A549 (cell line): ENCODE data around the gene NPIPB5. TPM values are rescaled to one million over a fixed set of nuclear protein-coding genes. Genes with fewer than 3 reads are reported as not detected.
"Not testable (repeated sequence)": the region's sequence is repeated elsewhere in the genome, so short reads cannot be mapped to it uniquely, and the experiment has no call there.

ENCODE experiments used
- ATAC-seq, 2 experiments: fragments of 200-7000 bp in 1 of 2; fragments of >200 bp in 1 of 2; cut with Nextera tagmentation in 1 of 2; cut with Tn5 transposase in 1 of 2; 3 replicates each; pipeline versions ENCODE4 v1.8.0 to v1.9.1; 2018 to 2020; ENCODE audit warnings: mild to moderate bottlenecking in 1 of 2, moderate library complexity in 1 of 2
- CTCF ChIA-PET: fragments of 300-600 bp; sonication (Branson Sonifier 250); formaldehyde crosslinking; extraction: SDS; loops from one replicate; lab custom pipeline; 2021; ENCODE audit warnings: antibody characterized with exemption, inconsistent platforms; lab: Yijun Ruan, JAX
- POLR2A ChIA-PET: fragments of 350-600 bp; formaldehyde crosslinking; extraction: SDS; loops from one replicate; lab custom pipeline; 2021; ENCODE audit warnings: antibody characterized with exemption, inconsistent platforms; lab: Yijun Ruan, JAX
- DNase-seq, 2 experiments: peaks; one replicate each; pipeline versions ENCODE4 v3.0.0 to v3.0.0-alpha.2; 2011 to 2016; ENCODE audit warnings: low read depth in 1 of 2, low spot score in 1 of 2
- FAIRE-seq: peaks from 2 replicates; lab custom pipeline; 2011; peaks lifted over from hg19 to GRCh38; lab: Jason Lieb, UNC
- H3K27ac ChIP-seq, 2 experiments: fragments of >200 bp; sonication (Bioruptor Twin); formaldehyde crosslinking; 3 replicates each; pipeline ENCODE4 v1.5.1; 2016 to 2017
- H3K4me1 ChIP-seq: fragments of >200 bp; sonication (Bioruptor Twin); formaldehyde crosslinking; 3 replicates; pipeline ENCODE4 v1.6.1; 2016
- H3K4me2 ChIP-seq: fragments of >200 bp; sonication (Bioruptor Twin); formaldehyde crosslinking; 3 replicates; pipeline ENCODE4 v1.6.1; 2016
- H3K4me3 ChIP-seq: fragments of >200 bp; sonication (Bioruptor Twin); formaldehyde crosslinking; 3 replicates; pipeline ENCODE4 v1.5.1; 2016
- H3K9me3 ChIP-seq: fragments of >200 bp; sonication (Bioruptor Twin); formaldehyde crosslinking; 3 replicates; pipeline ENCODE4 v1.6.1; 2016
- WGBS: methylation state at CpG from one replicate; pipeline ENCODE4 v1.1.6; 2017; ENCODE audit errors: missing lambda C conversion rate; 5-methylcytosine and 5-hydroxymethylcytosine counted together
- polyA minus RNA-seq: library from RNA; depleted of rRNA, polyadenylated mRNA; stranded (reverse); fragments of >200 nt; gene quantifications from 2 replicates; pipeline ENCODE4 v1.2.3, GENCODE V29; 2011; rRNA and poly(A)+ RNA removed
- polyA plus RNA-seq, 4 experiments: library from polyadenylated mRNA; depleted of rRNA in 3 of 4; stranded (reverse); fragments of >200 nt; fragmentation: RNase III in 1 of 4; extraction: RNeasy Plus Mini Kit Qiagen cat#74134 plus additional on column Dnase treatment in 1 of 4; gene quantifications; 2 replicates in 3 of 4; 3 replicates in 1 of 4; pipeline ENCODE4 v1.2.3, GENCODE V29; 2011 to 2017
- TF ChIP-seq, protein P1 (sequence below): fragments of 450-650 bp; IDR thresholded peaks from 2 replicates; pipeline ENCODE4 v1.6.1; 2014; ENCODE audit warnings: antibody characterized with exemption

NPIPB5 gene
- polyA plus RNA-seq (2011; rRNA removed) (24.9 and 32.7 TPM in 2 replicates), polyA plus RNA-seq (2017; fragmentation: RNase III; extraction: RNeasy Plus Mini Kit Qiagen cat#74134 plus additional on column Dnase treatment) (24.4 to 30.8 TPM (median 26.0 TPM) in 3 replicates), polyA minus RNA-seq (40.4 and 70.1 TPM in 2 replicates)
- polyA plus RNA-seq (2012; cell fraction: cytosol; rRNA removed): 28.2 and 29.2 TPM in 2 replicates
- polyA plus RNA-seq (2012; cell fraction: nucleus; rRNA removed): 245 and 252 TPM in 2 replicates

DNA sequence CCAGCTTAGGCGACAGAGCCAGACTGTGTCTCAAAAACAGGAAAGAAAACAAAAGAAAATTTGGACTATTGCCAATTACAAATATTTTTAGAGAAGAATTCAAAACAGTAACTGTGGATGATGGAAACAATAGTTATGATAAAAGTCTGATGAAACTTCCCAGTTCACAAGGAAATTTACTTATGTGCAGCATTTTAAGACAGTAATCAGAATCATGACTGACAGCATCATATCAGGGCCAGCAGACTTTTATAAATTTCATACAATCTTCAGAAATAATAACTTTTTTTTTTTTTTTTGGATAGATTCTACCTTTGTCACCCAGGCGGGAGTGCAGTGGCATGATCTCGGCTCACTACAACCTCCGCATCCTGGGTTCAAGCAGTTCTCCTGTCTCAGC lies at the start of gene NPIPB5:
Gene NPIPB5 (plus strand): TSS at position 301 of the 400 bp plus-strand sequence. CDS start 2,911 bp downstream, outside the sequence.
- H3K4me3 ChIP-seq, DNase-seq, H3K4me2 ChIP-seq, ATAC-seq, H3K4me1 ChIP-seq, H3K9me3 ChIP-seq, FAIRE-seq, H3K27ac ChIP-seq, CTCF ChIA-PET, POLR2A ChIA-PET: not testable (repeated sequence)
- WGBS: no CpG with 5 or more reads among the region's 4 CpGs

DNA sequence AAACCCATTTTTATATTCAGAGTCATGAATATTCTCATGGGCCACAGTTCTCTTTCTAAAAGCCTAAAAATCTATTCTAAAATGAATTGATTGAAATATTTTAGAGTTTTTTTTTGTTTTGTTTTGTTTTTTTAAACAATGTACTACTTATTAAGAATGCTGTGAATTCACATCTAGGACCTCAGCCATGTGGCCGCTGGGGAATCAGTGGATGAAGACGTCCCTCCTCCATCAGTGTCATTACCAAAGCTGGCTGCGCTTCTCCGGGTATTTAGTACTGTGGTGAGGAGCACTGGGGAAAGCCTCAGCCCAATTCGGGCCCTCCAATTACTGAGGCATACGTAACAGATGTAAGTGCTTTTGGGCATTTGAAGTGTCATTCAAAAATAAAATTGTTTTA lies 41.8 kb upstream of the NPIPB5 start:
- H3K4me3 ChIP-seq, DNase-seq, H3K4me2 ChIP-seq, CTCF ChIA-PET, FAIRE-seq, POLR2A ChIA-PET, H3K9me3 ChIP-seq, H3K27ac ChIP-seq, ATAC-seq, H3K4me1 ChIP-seq: not testable (repeated sequence)
- 100% methylated on average over 3 of the region's 6 CpGs for WGBS

DNA sequence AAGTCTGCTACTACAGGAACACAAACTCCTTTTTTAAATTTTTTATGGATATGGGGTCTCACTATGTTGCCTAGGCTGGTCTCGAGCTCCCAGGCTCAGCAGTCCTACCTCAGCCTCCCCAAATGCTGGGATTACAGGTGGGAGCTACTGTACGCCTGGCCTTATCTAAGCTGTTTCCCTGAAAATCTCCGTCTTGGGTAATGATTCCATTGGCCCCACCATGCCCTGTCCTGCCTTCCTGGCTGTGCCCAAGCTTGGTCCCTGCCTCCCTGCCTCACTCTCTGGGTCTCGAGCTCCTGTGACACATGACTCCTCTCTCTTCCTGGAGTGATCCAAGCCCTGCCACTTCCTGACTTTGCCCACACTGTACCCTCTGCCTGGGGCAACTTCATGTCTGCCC lies 27.3 kb downstream of the NPIPB5 start:
- H3K4me3 ChIP-seq, H3K27ac ChIP-seq, H3K9me3 ChIP-seq, DNase-seq, CTCF ChIA-PET, POLR2A ChIA-PET, H3K4me1 ChIP-seq, FAIRE-seq, H3K4me2 ChIP-seq, ATAC-seq: not testable (repeated sequence)
- WGBS: 87% methylated on average over 4 of the region's 4 CpGs

DNA sequence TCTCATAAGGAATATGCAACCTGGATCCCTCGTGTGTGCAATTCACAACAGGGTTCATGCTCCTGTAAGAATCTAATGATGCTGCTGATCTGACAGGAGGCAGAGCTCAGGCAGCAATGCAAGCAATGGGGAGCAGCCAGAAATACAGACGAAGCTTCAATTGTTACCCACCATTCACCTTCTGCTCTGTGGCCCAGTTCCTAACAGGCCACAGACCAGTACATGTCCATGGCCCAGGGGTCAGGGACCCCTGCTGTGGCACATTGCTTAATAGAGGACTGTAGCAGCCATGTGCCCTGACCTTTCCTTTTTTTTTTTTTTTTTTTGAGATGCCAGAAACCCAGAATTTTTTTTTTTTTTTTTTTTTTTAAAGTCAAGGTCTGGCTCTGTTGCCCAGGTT lies 34.1 kb downstream of the NPIPB5 start:
- H3K27ac ChIP-seq, DNase-seq, CTCF ChIA-PET, H3K4me3 ChIP-seq, H3K4me1 ChIP-seq, H3K4me2 ChIP-seq, H3K9me3 ChIP-seq, FAIRE-seq, ATAC-seq, POLR2A ChIA-PET: not testable (repeated sequence)
- 44% methylated on average over 2 of the region's 2 CpGs for WGBS

DNA sequence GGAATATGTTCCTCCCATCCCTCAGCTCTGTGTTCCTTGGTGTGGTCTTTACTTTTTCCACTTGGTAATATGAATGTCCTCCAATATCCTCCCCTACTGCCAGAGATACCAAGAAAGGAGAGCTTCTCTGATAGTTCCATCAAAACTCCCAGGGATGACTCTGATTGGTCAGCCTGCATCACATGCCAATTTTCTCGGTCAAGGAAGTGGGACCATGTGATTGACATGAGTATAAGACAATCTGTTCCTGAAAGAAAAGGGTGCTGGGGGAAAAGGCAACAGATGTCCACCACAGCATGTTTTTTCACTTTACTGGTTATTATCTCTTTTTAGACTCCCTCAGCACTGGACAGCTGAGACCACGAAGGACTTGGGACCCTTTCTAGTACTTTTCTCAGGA lies 35.9 kb downstream of the NPIPB5 start:
- FAIRE-seq, H3K4me3 ChIP-seq, CTCF ChIA-PET, H3K4me2 ChIP-seq, H3K9me3 ChIP-seq, H3K4me1 ChIP-seq, DNase-seq, POLR2A ChIA-PET, H3K27ac ChIP-seq: not testable (repeated sequence)
- TF ChIP-seq, protein P1, sequence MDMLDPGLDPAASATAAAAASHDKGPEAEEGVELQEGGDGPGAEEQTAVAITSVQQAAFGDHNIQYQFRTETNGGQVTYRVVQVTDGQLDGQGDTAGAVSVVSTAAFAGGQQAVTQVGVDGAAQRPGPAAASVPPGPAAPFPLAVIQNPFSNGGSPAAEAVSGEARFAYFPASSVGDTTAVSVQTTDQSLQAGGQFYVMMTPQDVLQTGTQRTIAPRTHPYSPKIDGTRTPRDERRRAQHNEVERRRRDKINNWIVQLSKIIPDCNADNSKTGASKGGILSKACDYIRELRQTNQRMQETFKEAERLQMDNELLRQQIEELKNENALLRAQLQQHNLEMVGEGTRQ: peak; percentile 53; the same call in 1 of the 2 replicates
- peak in 1 of 2 experiments; percentile 39; a peak in 2 of 6 replicates for ATAC-seq
- WGBS: 33% methylated on average over 2 of the region's 2 CpGs

DNA sequence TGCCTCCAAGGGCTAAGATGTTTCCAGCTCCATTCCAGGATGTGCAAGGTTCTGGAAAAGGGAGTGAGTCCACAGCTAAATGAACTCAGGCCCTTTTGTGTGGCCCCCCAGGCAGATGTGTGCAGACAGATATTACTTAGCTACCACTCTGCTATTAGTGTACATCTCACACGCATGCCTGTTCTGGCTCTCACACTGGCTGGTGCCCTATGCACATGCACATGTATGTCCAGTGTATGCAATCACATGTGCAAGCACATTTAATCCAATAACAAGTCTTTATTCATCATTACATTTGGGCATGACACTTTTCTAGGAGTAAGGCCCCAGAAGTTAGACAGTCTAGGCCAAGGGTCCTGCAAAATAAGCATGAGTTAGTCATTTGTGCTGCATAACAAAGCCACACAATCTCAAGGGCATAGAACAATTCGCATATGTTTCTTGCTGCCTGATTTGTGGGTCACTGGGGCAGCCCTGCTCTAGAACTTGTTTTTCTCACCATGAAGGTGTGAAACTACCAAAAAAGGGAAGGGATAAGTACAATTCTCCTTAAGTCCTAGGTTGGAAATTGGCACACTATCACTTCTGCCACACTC lies 36.6 kb downstream of the NPIPB5 start:
- 92% methylated on average over 2 of the region's 2 CpGs for WGBS
- H3K4me3 ChIP-seq, CTCF ChIA-PET, H3K4me1 ChIP-seq, H3K9me3 ChIP-seq, DNase-seq, H3K4me2 ChIP-seq, FAIRE-seq, POLR2A ChIA-PET, ATAC-seq, H3K27ac ChIP-seq: not testable (repeated sequence)

DNA sequence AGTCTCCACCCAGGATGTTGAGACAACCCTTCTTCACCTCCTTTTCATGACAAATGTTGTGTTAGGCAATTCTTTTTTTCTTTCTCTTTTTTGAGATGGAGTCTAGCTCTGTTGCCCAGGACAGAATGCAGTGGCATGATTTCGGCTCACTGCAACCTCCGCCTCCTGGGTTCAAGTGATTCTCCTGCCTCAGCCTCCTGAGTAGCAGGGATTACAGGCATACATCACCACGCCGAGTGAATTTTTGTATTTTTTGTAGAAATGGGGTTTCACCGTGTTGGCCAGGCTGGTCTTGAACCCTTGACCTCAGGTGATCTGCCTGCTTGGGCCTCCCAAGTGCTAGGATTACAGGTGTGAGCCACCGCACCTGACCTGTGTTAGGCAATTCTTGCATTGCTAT lies 39.2 kb downstream of the NPIPB5 start:
- H3K4me2 ChIP-seq, DNase-seq, FAIRE-seq, H3K27ac ChIP-seq, H3K9me3 ChIP-seq, H3K4me3 ChIP-seq, POLR2A ChIA-PET, ATAC-seq, H3K4me1 ChIP-seq, CTCF ChIA-PET: not testable (repeated sequence)
- 79% methylated on average over 5 of the region's 6 CpGs for WGBS

DNA sequence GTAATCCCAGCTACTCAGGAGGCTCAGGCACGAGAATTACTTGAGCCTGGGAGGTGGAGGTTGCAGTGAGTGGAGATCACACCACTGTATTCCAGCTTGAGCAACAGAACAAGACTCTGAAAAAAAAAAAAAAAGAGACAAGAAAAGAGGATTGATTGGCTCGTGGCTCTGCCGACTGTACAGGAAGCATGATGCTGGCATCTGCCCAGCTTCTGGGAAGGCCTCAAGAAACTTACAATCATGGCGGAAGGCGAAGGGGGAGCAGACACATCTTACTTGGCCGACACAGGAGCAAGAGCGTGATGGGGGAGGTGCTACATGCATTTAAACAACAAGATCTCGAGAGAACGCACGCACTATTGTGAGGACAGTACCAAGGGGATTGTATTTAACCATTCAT lies 40.5 kb downstream of the NPIPB5 start:
- H3K27ac ChIP-seq, ATAC-seq, H3K4me3 ChIP-seq, H3K4me2 ChIP-seq, POLR2A ChIA-PET, FAIRE-seq, H3K4me1 ChIP-seq, CTCF ChIA-PET, H3K9me3 ChIP-seq, DNase-seq: not testable (repeated sequence)
- WGBS: 65% methylated on average over 7 of the region's 10 CpGs

DNA sequence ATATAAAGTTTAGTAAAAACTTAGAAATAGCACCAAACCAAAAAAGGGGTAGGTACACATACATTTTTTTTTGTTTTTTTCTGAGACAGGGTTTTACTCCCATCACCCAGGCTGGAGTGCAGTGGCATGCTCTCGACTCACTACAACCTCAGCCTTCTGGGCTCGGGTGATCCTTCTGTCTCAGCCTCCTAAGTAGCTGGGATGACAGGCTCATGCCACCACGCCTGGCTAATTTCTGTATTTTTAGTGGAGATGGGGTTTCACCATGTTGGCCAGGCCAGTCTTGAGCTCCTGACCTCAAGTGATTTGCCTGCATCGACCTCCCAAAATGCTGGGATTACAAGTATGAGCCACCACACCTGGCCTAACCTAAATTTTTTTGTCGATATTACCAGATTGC lies 41.0 kb downstream of the NPIPB5 start:
- POLR2A ChIA-PET, CTCF ChIA-PET, H3K27ac ChIP-seq, H3K4me1 ChIP-seq, FAIRE-seq, DNase-seq, ATAC-seq, H3K9me3 ChIP-seq, H3K4me3 ChIP-seq, H3K4me2 ChIP-seq: not testable (repeated sequence)
- 54% methylated on average over 5 of the region's 5 CpGs for WGBS

DNA sequence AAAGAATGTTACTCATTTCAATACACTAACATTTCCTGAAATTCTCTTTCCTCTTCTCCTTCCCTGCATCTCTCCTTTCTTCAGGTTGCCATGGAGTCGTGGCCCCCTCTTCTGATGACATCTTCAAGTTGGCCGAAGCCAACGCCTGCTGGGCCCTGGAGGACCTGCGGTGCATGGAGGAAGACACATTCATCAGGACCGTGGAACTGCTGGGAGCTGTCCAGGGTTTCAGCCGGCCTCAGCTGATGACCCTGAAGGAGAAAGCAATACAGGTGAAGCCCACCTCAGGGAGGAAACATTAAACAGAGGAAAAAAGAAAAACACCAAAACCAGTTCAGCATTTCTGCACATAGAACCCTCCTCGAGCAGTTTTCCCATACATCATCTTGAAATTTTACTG lies 46.1 kb downstream of the NPIPB5 start:
- H3K9me3 ChIP-seq, CTCF ChIA-PET, H3K4me1 ChIP-seq, H3K4me3 ChIP-seq, POLR2A ChIA-PET, DNase-seq, H3K4me2 ChIP-seq, H3K27ac ChIP-seq, FAIRE-seq: not testable (repeated sequence)
- peak; percentile 52 to 68; a peak in 4 of 6 replicates for ATAC-seq
- no CpG with 5 or more reads among the region's 7 CpGs for WGBS
